NCI-H2196 (cell line): Measurements from ENCODE around the gene ADGRA3.

ENCODE experiments used
- DNase-seq: peaks from one replicate; lab custom pipeline; 2025; ENCODE audit not compliant: unreplicated experiment; lab: John Stamatoyannopoulos, UW

Gene ADGRA3

GRCh38 chr4:22515888-22516541 is at the start of gene ADGRA3:
Gene ADGRA3 (minus strand): TSS chr4:22516066. CDS start chr4:22515784, 282 bp downstream.
- peak; percentile 66 for DNase-seq

- no peak for DNase-seq
Observed at GRCh38 chr4:22556495-22556894, 40.6 kb upstream of the ADGRA3 start.

- DNase-seq: no peak
Observed at GRCh38 chr4:22554670-22555069, 38.8 kb upstream of the ADGRA3 start.

GRCh38 chr4:22553560-22553959 is 37.7 kb upstream of the ADGRA3 start:
- DNase-seq: no peak

GRCh38 chr4:22552812-22553211 is 36.9 kb upstream of the ADGRA3 start:
- no peak for DNase-seq

- no peak for DNase-seq
Observed at GRCh38 chr4:22551550-22551949, 35.7 kb upstream of the ADGRA3 start.

- DNase-seq: no peak
Observed at GRCh38 chr4:22546299-22546698, 30.4 kb upstream of the ADGRA3 start.

GRCh38 chr4:22539251-22539650 is 23.4 kb upstream of the ADGRA3 start:
- no peak for DNase-seq

GRCh38 chr4:22537864-22538263 is 22.0 kb upstream of the ADGRA3 start:
- no peak for DNase-seq

- no peak for DNase-seq
Observed at GRCh38 chr4:22534374-22534773, 18.5 kb upstream of the ADGRA3 start.

- no peak for DNase-seq
Observed at GRCh38 chr4:22532896-22533295, 17.0 kb upstream of the ADGRA3 start.

GRCh38 chr4:22532117-22532516 is 16.3 kb upstream of the ADGRA3 start:
- no peak for DNase-seq

GRCh38 chr4:22531311-22532019 is 15.6 kb upstream of the ADGRA3 start:
- no peak for DNase-seq

GRCh38 chr4:22524895-22525294 is 9.0 kb upstream of the ADGRA3 start:
- DNase-seq: no peak

GRCh38 chr4:22522706-22523501 is 7.0 kb upstream of the ADGRA3 start:
- no peak for DNase-seq

GRCh38 chr4:22522206-22522605 is 6.3 kb upstream of the ADGRA3 start:
- no peak for DNase-seq

GRCh38 chr4:22521240-22521639 is 5.4 kb upstream of the ADGRA3 start:
- DNase-seq: no peak

- DNase-seq: peak; percentile 46
Observed at GRCh38 chr4:22515145-22515887, 550 bp downstream of the ADGRA3 start.

- no peak for DNase-seq
Observed at GRCh38 chr4:22514481-22514880, 1.4 kb downstream of the ADGRA3 start.

- no peak for DNase-seq
Observed at GRCh38 chr4:22514001-22514400, 1.9 kb downstream of the ADGRA3 start.

GRCh38 chr4:22512306-22512705 is 3.6 kb downstream of the ADGRA3 start:
- DNase-seq: no peak
